Measurements from ENCODE around the gene MACROD2. TPM values are rescaled to one million over a fixed set of nuclear protein-coding genes. Genes with fewer than 3 reads are reported as not detected.
A peak's percentile ranks its signal among the peaks of the same experiment; 100 is the strongest.

The MACROD2 gene
- polyA plus RNA-seq, 1 donor from 2014 or later = 23.2 TPM

- H3F3A ChIP-seq (ENCODE audit: insufficient read depth, low read length, poor library complexity, severe bottlenecking) = no peaks in the 10 kb centered on the region
- no peak for TF ChIP-seq SMC3 (conservative IDR thresholded peaks at IDR 0.05; ENCODE audit: poor library complexity)
- TF ChIP-seq REST (IDR thresholded peaks at IDR 0.05; ENCODE audit: borderline replicate concordance) = no peak
- no peak for TF ChIP-seq CTCF (IDR thresholded peaks at IDR 0.05; ENCODE audit: poor library complexity, severe bottlenecking)
- no peak for TF ChIP-seq POLR2AphosphoS5 (IDR thresholded peaks at IDR 0.05)
- TF ChIP-seq EZH2 (IDR thresholded peaks at IDR 0.05; ENCODE audit: borderline replicate concordance, insufficient read depth, low read length, poor library complexity, severe bottlenecking) = no peak
- TF ChIP-seq MXI1 (conservative IDR thresholded peaks at IDR 0.05; ENCODE audit: poor library complexity, severe bottlenecking) = no peak
- TF ChIP-seq RAD21 (conservative IDR thresholded peaks at IDR 0.05) = no peak
- no peak for TF ChIP-seq TAF1 (IDR thresholded peaks at IDR 0.05; ENCODE audit: low read depth)
- TF ChIP-seq EP300 (conservative IDR thresholded peaks at IDR 0.05; ENCODE audit: poor library complexity, severe bottlenecking) = no peak
- H3K27me3 ChIP-seq (ENCODE audit: insufficient read depth, low read depth, low read length) = no peaks in the 10 kb centered on the region
- H2AFZ ChIP-seq (ENCODE audit: low read depth, low read length) = no peak overlapping the region
- no peaks in the 10 kb centered on the region for H4K20me1 ChIP-seq (ENCODE audit: insufficient read depth)
- no peaks in the 10 kb centered on the region for H3K79me2 ChIP-seq (replicated peaks; ENCODE audit: insufficient read depth, low read length)
- no peak overlapping the region for H3K4me2 ChIP-seq (ENCODE audit: low read length)
- H3K4me3 ChIP-seq (ENCODE audit: low read length) = no peak overlapping the region
- peak overlapping the region; percentile 39 for H3K27ac ChIP-seq (ENCODE audit: low read length)
- no peaks in the 10 kb centered on the region for H3K36me3 ChIP-seq (ENCODE audit: insufficient read depth, low read length)
- H3K9ac ChIP-seq (ENCODE audit: low read length) = no peak overlapping the region
- no peaks in the 10 kb centered on the region for H3K9me3 ChIP-seq (ENCODE audit: low read length)
- H3K9me2 ChIP-seq (ENCODE audit: insufficient read depth, low read length) = no peaks in the 10 kb centered on the region
Observed at GRCh38 chr20:15138548-15139126, 1143.3 kb downstream of the MACROD2 start.

GRCh38 chr20:15139522-15139921 lies 1144.2 kb downstream of the MACROD2 start:
- Histone ChIP-seq H3K4me3 (ENCODE audit: low read length) (no peak overlapping the region), H3K27ac (ENCODE audit: low read length) (peak overlapping the region; percentile 39), H3K36me3 (ENCODE audit: insufficient read depth, low read length) (no peaks in the 10 kb centered on the region), H3K9ac (ENCODE audit: low read length) (no peak overlapping the region), H2AFZ (ENCODE audit: low read depth, low read length) (no peak overlapping the region), H3K27me3 (ENCODE audit: insufficient read depth, low read depth, low read length) (no peaks in the 10 kb centered on the region), H3K9me3 (ENCODE audit: low read length) (no peaks in the 10 kb centered on the region), H3K79me2 (replicated peaks; ENCODE audit: insufficient read depth, low read length) (no peaks in the 10 kb centered on the region), H3K4me2 (ENCODE audit: low read length) (no peak overlapping the region), H4K20me1 (ENCODE audit: insufficient read depth) (no peaks in the 10 kb centered on the region), H3F3A (ENCODE audit: insufficient read depth, low read length, poor library complexity, severe bottlenecking) (no peaks in the 10 kb centered on the region), H3K9me2 (ENCODE audit: insufficient read depth, low read length) (no peaks in the 10 kb centered on the region)
- no peak for TF ChIP-seq EP300 (conservative IDR thresholded peaks at IDR 0.05; ENCODE audit: poor library complexity, severe bottlenecking)
- TF ChIP-seq MXI1 (conservative IDR thresholded peaks at IDR 0.05; ENCODE audit: poor library complexity, severe bottlenecking) = no peak
- no peak for TF ChIP-seq REST (IDR thresholded peaks at IDR 0.05; ENCODE audit: borderline replicate concordance)
- TF ChIP-seq CTCF (IDR thresholded peaks at IDR 0.05; ENCODE audit: poor library complexity, severe bottlenecking) = no peak
- no peak for TF ChIP-seq SMC3 (conservative IDR thresholded peaks at IDR 0.05; ENCODE audit: poor library complexity)
